H9 (cell line): ENCODE measurements around the gene BHLHE40. TPM values are rescaled to one million over a fixed set of nuclear protein-coding genes. Genes with fewer than 3 reads are reported as not detected.

Source experiments
- DNase-seq: peaks from one replicate; pipeline ENCODE4 v3.0.0-alpha.2; 2017
- H2AFZ ChIP-seq: one replicate; pipeline ENCODE4 v1.6.1; 2013; ENCODE audit warnings: mild to moderate bottlenecking, low read length, control low read depth, moderate library complexity
- H2AK5ac ChIP-seq: 2 replicates; pipeline ENCODE4 v1.6.1; 2013; ENCODE audit warnings: low read length, control low read depth, mixed read lengths; ENCODE audit not compliant: insufficient read length
- H2BK120ac ChIP-seq: one replicate; pipeline ENCODE4 v1.6.1; 2013; ENCODE audit warnings: low read depth, mild to moderate bottlenecking, low read length, control low read depth, inconsistent platforms; ENCODE audit not compliant: poor library complexity, severe bottlenecking
- H2BK12ac ChIP-seq: 2 replicates; pipeline ENCODE4 v1.6.1; 2013; ENCODE audit warnings: low read length, control low read depth, mixed read lengths, low read depth; ENCODE audit not compliant: insufficient read length
- H2BK15ac ChIP-seq: 2 replicates; pipeline ENCODE4 v1.6.1; 2013; ENCODE audit warnings: low read depth, low read length, control low read depth
- H2BK20ac ChIP-seq: one replicate; pipeline ENCODE4 v1.6.1; 2013; ENCODE audit warnings: low read depth, mild to moderate bottlenecking, low read length, control low read depth, inconsistent platforms; ENCODE audit not compliant: poor library complexity, severe bottlenecking
- H2BK5ac ChIP-seq: 2 replicates; pipeline ENCODE4 v1.6.1; 2013; ENCODE audit warnings: low read length, control low read depth, mixed read lengths; ENCODE audit not compliant: insufficient read length
- H3K14ac ChIP-seq: 2 replicates; pipeline ENCODE4 v1.6.1; 2013; ENCODE audit warnings: low read length, control low read depth; ENCODE audit not compliant: insufficient read depth
- H3K18ac ChIP-seq: 2 replicates; pipeline ENCODE4 v1.6.1; 2013; ENCODE audit warnings: low read depth, mild to moderate bottlenecking, mixed read lengths, low read length, control low read depth; ENCODE audit not compliant: insufficient read length
- H3K23ac ChIP-seq: 2 replicates; pipeline ENCODE4 v1.6.1; 2013; ENCODE audit warnings: low read length, control low read depth, mixed read lengths, low read depth; ENCODE audit not compliant: insufficient read length
- H3K23me2 ChIP-seq: 2 replicates; pipeline ENCODE4 v1.6.1; 2013; ENCODE audit warnings: low read depth, mild to moderate bottlenecking, mixed read lengths, low read length, control low read depth; ENCODE audit not compliant: insufficient read length, poor library complexity, severe bottlenecking
- H3K27ac ChIP-seq: 2 replicates; pipeline ENCODE4 v1.5.1; 2013; ENCODE audit warnings: low read length, control low read depth, mixed read lengths, low read depth; ENCODE audit not compliant: insufficient read length
- H3K27me3 ChIP-seq: 2 replicates; pipeline ENCODE4 v1.6.1; 2013; ENCODE audit warnings: low read length, control low read depth, inconsistent platforms; ENCODE audit not compliant: insufficient read depth
- H3K4ac ChIP-seq: 2 replicates; pipeline ENCODE4 v1.6.1; 2013; ENCODE audit warnings: low read depth, mild to moderate bottlenecking, control low read depth, inconsistent platforms, low read length, moderate library complexity
- H3K4me1 ChIP-seq: 2 replicates; pipeline ENCODE4 v1.6.1; 2013; ENCODE audit warnings: low read length, control low read depth, inconsistent platforms; ENCODE audit not compliant: insufficient read depth
- H3K4me2 ChIP-seq: 2 replicates; pipeline ENCODE4 v1.6.1; 2013; ENCODE audit warnings: low read length, control low read depth, mixed read lengths; ENCODE audit not compliant: insufficient read length, insufficient read depth
- H3K56ac ChIP-seq: 2 replicates; pipeline ENCODE4 v1.6.1; 2013; ENCODE audit warnings: low read depth, mild to moderate bottlenecking, mixed read lengths, low read length, control low read depth; ENCODE audit not compliant: insufficient read length
- H3K79me1 ChIP-seq: 2 replicates; pipeline ENCODE4 v1.6.1; 2013; ENCODE audit warnings: low read depth, mild to moderate bottlenecking, moderate library complexity, low read length, control low read depth, inconsistent platforms; ENCODE audit not compliant: insufficient read depth, poor library complexity, severe bottlenecking
- H3K79me2 ChIP-seq: 2 replicates; pipeline ENCODE4 v1.6.1; 2013; ENCODE audit warnings: low read length, control low read depth, inconsistent platforms; ENCODE audit not compliant: insufficient read depth
- H3K9ac ChIP-seq: 2 replicates; pipeline ENCODE4 v1.6.1; 2013; ENCODE audit warnings: low read length, control low read depth, mixed read lengths; ENCODE audit not compliant: insufficient read length; ENCODE audit errors: extremely low read depth
- H3K9me3 ChIP-seq: one replicate; pipeline ENCODE4 v1.6.1; 2013; ENCODE audit warnings: low read depth, low read length, inconsistent platforms; ENCODE audit not compliant: control insufficient read depth
- H3T11ph ChIP-seq: one replicate; pipeline ENCODE4 v1.6.1; 2013; ENCODE audit warnings: mild to moderate bottlenecking, low read length, control low read depth, inconsistent platforms
- H4K20me1 ChIP-seq: one replicate; pipeline ENCODE4 v1.6.1; 2013; ENCODE audit not compliant: control insufficient read depth, insufficient read length, insufficient read depth
- H4K5ac ChIP-seq: 2 replicates; pipeline ENCODE4 v1.6.1; 2013; ENCODE audit warnings: low read depth, mild to moderate bottlenecking, mixed read lengths, low read length, control low read depth; ENCODE audit not compliant: insufficient read length
- H4K8ac ChIP-seq: replicated peaks from 2 replicates; pipeline ENCODE4 v1.6.1; 2013; ENCODE audit warnings: low read length, control low read depth, mixed read lengths, low read depth; ENCODE audit not compliant: insufficient read length
- H4K91ac ChIP-seq: 2 replicates; pipeline ENCODE4 v1.6.1; 2013; ENCODE audit warnings: low read depth, mild to moderate bottlenecking, moderate library complexity, mixed read lengths, low read length, control low read depth; ENCODE audit not compliant: insufficient read length
- H3K27ac Mint-ChIP-seq, 3 experiments: 2 replicates in 2 of 3; 3 replicates in 1 of 3; pipeline ENCODE4 v1.8.0; 2020 to 2021; ENCODE audit warnings: mixed read lengths in 3 of 3, mild to moderate bottlenecking in 1 of 3, moderate library complexity in 1 of 3
- H3K27me3 Mint-ChIP-seq: 2 replicates; pipeline ENCODE4 v1.8.0; 2021; ENCODE audit warnings: low read depth, mild to moderate bottlenecking, moderate library complexity, mixed read lengths
- H3K36me3 Mint-ChIP-seq, 3 experiments: 2 replicates in 2 of 3; 3 replicates in 1 of 3; pipeline ENCODE4 v1.8.0; 2020 to 2021; ENCODE audit warnings: low read depth in 3 of 3, mixed read lengths in 3 of 3; ENCODE audit not compliant: insufficient read depth in 1 of 3
- H3K4me1 Mint-ChIP-seq, 2 experiments: 2 replicates each; pipeline ENCODE4 v1.8.0; 2020; ENCODE audit warnings: mixed read lengths in 2 of 2
- H3K4me3 Mint-ChIP-seq, 2 experiments: 2 replicates in 1 of 2; 3 replicates in 1 of 2; pipeline ENCODE4 v1.8.0; 2020 to 2021; ENCODE audit warnings: mild to moderate bottlenecking in 2 of 2, mixed read lengths in 2 of 2, moderate library complexity in 1 of 2
- H3K9me3 Mint-ChIP-seq, 2 experiments: 2 replicates in 1 of 2; 3 replicates in 1 of 2; pipeline ENCODE4 v1.8.0; 2020; ENCODE audit warnings: mild to moderate bottlenecking in 2 of 2, mixed read lengths in 2 of 2, moderate library complexity in 1 of 2
- WGBS: extraction: QIAGEN DNeasy Blood & Tissue Kit; methylation state at CpG from one replicate; pipeline ENCODE4 v1.1.7; 2013; ENCODE audit warnings: missing lambda C conversion rate, low lambda C conversion rate, mixed read lengths; ENCODE audit not compliant: insufficient read length; ENCODE audit errors: extremely low coverage; 5-methylcytosine and 5-hydroxymethylcytosine counted together
- total RNA-seq: library from RNA; stranded (reverse); gene quantifications from 2 replicates; pipeline ENCODE4 v1.2.1, GENCODE V29; 2021
- TF ChIP-seq, protein P1 (sequence below): fragments of 200-600 bp; sonication (generic); conservative IDR thresholded peaks from 3 replicates; pipeline ENCODE4 v1.8.0; 2021; ENCODE audit warnings: antibody characterized with exemption, mild to moderate bottlenecking

Gene BHLHE40
- total RNA-seq, 1 experiment from 2014 or later: 4.1 TPM

GRCh38 chr3:4971838-4972237 lies 7.4 kb upstream of the BHLHE40 start:
- Histone ChIP-seq H2AK5ac (no peak overlapping the region), H3K23me2 (peaks cover 1% of the 10 kb centered on the region), H2BK20ac (no peak overlapping the region), H4K20me1 (no peaks in the 10 kb centered on the region), H3K79me1 (no peaks in the 10 kb centered on the region), H3K27me3 (no peaks in the 10 kb centered on the region), H3K4me1 (no peaks in the 10 kb centered on the region), H3K4me2 (no peak overlapping the region), H2BK12ac (no peak overlapping the region), H3K9ac (no peak overlapping the region), H3K27ac (no peak overlapping the region), H4K5ac (no peak overlapping the region), H3K56ac (no peak overlapping the region), H2BK15ac (no peak overlapping the region), H3K18ac (no peak overlapping the region), H2AFZ (no peak overlapping the region), H3K4ac (no peak overlapping the region), H3T11ph (no peak overlapping the region), H3K23ac (no peak overlapping the region), H4K8ac (no peak overlapping the region), H3K9me3 (no peaks in the 10 kb centered on the region), H4K91ac (no peak overlapping the region), H3K79me2 (no peaks in the 10 kb centered on the region), H2BK120ac (no peak overlapping the region), H2BK5ac (no peak overlapping the region), H3K14ac (no peak overlapping the region)
- Mint-ChIP-seq H3K36me3 (no peaks in the 10 kb centered on the region), H3K27ac (no peak overlapping the region), H3K27me3 (peaks cover 27% of the 10 kb centered on the region), H3K4me1 (peaks cover 4 to 12% of the 10 kb centered on the region in 2 experiments), H3K4me3 (no peak overlapping the region), H3K9me3 (peaks cover 3 to 6% of the 10 kb centered on the region in 2 experiments; a peak in 3 of 5 replicates)
- DNase-seq: no peak
- WGBS: no CpG with 5 or more reads among the region's 3 CpGs
- TF ChIP-seq, protein P1, sequence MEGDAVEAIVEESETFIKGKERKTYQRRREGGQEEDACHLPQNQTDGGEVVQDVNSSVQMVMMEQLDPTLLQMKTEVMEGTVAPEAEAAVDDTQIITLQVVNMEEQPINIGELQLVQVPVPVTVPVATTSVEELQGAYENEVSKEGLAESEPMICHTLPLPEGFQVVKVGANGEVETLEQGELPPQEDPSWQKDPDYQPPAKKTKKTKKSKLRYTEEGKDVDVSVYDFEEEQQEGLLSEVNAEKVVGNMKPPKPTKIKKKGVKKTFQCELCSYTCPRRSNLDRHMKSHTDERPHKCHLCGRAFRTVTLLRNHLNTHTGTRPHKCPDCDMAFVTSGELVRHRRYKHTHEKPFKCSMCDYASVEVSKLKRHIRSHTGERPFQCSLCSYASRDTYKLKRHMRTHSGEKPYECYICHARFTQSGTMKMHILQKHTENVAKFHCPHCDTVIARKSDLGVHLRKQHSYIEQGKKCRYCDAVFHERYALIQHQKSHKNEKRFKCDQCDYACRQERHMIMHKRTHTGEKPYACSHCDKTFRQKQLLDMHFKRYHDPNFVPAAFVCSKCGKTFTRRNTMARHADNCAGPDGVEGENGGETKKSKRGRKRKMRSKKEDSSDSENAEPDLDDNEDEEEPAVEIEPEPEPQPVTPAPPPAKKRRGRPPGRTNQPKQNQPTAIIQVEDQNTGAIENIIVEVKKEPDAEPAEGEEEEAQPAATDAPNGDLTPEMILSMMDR: no peak
